GM19468 (cell line): Measurements from ENCODE around the gene CEP170B.

Experiments
- ATAC-seq: cut with Tn5 transposase; IDR thresholded peaks from one replicate; pipeline ENCODE4 v1.9.1; 2021; ENCODE audit warnings: mild to moderate bottlenecking, moderate library complexity, moderate number of reproducible peaks; ENCODE audit not compliant: unreplicated experiment; ENCODE audit errors: extremely low read depth

CEP170B gene

GRCh38 chr14:104866451-104867370 lies 1.6 kb downstream of the CEP170B start:
- no peak for ATAC-seq

GRCh38 chr14:104867371-104868059 lies 2.4 kb downstream of the CEP170B start:
- no peak for ATAC-seq

GRCh38 chr14:104868060-104868740 lies 3.1 kb downstream of the CEP170B start:
- ATAC-seq: no peak

GRCh38 chr14:104868811-104869572 lies 3.9 kb downstream of the CEP170B start:
- ATAC-seq: no peak

- no peak for ATAC-seq
Measured at GRCh38 chr14:104869669-104870367, 4.8 kb downstream of the CEP170B start.

- no peak for ATAC-seq
Measured at GRCh38 chr14:104870368-104871144, 5.5 kb downstream of the CEP170B start.

GRCh38 chr14:104871145-104871655 lies 6.1 kb downstream of the CEP170B start:
- no peak for ATAC-seq

GRCh38 chr14:104871656-104872468 lies 6.8 kb downstream of the CEP170B start:
- no peak for ATAC-seq

GRCh38 chr14:104872469-104873341 lies 7.6 kb downstream of the CEP170B start:
- ATAC-seq: no peak

- no peak for ATAC-seq
Measured at GRCh38 chr14:104873380-104874055, 8.4 kb downstream of the CEP170B start.

GRCh38 chr14:104874110-104874531 lies 9.1 kb downstream of the CEP170B start:
- no peak for ATAC-seq

- no peak for ATAC-seq
Measured at GRCh38 chr14:104874571-104875411, 9.7 kb downstream of the CEP170B start.

- ATAC-seq: no peak
Measured at GRCh38 chr14:104875412-104875751, 10.3 kb downstream of the CEP170B start.

GRCh38 chr14:104875811-104876210 lies 10.7 kb downstream of the CEP170B start:
- no peak for ATAC-seq

- ATAC-seq: no peak
Measured at GRCh38 chr14:104876251-104876699, 11.2 kb downstream of the CEP170B start.
